NCI-H1105 (cell line): ENCODE results near the gene MCM3AP.
A peak's percentile ranks its signal among the peaks of the same experiment; 100 is the strongest.

Source experiments
- DNase-seq: peaks from one replicate; lab custom pipeline; 2025; lab: John Stamatoyannopoulos, UW

MCM3AP gene

DNA sequence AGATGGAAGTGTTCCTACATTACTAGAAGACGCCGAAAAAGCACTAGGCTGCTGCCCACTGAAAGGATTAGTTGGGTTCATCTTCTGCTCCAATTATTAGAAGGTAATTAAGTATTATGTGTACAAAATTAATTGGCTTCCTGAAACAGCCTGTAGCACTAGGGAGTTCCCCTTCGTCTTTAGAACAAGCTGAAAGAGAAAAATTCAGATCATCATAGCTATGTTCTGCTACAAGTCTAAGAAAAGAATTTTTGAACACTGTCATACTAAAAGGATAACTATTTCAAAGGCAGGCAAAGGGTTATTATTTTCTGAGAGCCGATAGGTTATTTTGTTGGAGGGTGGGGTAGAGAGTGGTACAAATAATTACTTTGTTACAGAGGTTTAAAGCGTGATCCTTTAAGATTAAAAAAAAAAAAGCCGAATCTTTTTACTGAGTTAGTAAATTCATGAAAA is at the start of gene MCM3AP:
MCM3AP (minus strand) TSS at position 406 of the 456 bp plus-strand sequence; CDS start at position 81, 325 bp downstream.
- DNase-seq: no peak

DNA sequence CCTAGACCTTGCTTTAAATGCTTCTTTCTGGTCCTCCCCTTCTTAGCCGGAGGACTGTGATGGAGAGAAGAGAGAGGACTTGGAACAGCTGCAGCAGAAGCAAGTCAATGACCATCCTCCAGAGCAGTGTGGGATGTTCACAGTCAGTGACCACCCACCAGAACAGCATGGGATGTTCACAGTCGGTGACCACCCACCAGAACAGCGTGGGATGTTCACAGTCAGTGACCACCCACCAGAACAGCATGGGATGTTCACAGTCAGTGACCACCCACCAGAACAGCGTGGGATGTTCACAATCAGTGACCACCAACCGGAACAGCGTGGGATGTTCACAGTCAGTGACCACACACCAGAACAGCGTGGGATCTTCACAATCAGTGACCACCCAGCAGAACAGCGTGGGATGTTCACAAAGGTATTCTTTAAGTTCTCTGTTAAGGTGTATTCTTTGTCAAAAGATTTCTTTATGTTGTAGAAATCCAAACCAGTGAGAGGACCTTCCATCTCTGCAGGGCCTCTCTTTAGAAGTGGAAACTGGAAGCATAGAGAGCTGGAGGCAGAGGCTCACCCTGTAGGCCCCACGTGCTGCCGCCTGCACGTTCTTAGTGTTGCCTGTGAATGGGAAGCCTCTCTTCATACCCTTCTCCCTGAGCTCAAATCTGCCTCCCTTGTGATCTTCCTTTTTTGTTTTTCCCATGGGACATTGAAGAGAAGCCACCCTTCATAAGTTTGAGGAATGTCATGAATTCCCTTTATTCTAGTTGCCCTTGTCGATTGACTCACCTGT is 49.1 kb upstream of the MCM3AP start:
- no peak for DNase-seq

DNA sequence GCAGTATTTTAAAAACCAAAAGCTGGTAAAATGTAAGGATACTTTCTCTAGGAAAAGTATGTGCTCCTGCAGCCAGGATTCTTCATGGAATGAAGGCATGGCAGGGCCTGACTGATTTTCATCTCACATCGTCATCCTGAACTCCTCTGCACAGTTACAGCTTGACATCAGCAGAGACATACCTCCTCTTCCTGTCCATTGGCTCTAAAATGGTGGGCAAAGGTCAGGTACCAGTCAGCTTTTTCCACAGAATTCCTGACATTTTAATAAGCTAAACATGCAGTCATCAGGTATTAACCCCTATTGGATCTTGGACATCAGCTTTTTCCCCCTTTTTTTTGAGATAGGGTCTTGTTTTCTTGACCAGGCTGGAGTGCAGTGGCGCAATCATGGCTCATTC is 44.4 kb upstream of the MCM3AP start:
- DNase-seq: no peak

DNA sequence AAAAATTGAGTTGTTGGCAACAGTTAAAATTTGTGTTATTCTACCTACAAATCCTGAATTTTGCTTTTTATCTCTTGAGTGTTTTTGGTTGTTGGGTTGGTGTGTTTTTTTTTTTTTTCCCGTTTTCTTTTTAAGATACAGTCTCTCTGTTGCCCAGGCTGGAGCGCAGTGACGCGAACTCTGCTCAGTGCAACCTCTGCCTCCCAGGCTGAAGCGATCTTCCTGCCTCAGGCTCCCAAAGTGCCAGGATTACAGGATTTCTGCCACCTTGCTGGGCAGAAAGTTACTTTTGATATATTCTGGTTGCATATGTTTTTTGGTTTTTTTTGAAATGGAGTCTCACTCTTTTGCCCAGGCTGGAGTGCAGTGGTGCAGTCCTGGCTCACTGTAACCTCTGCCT is 42.7 kb upstream of the MCM3AP start:
- no peak for DNase-seq

DNA sequence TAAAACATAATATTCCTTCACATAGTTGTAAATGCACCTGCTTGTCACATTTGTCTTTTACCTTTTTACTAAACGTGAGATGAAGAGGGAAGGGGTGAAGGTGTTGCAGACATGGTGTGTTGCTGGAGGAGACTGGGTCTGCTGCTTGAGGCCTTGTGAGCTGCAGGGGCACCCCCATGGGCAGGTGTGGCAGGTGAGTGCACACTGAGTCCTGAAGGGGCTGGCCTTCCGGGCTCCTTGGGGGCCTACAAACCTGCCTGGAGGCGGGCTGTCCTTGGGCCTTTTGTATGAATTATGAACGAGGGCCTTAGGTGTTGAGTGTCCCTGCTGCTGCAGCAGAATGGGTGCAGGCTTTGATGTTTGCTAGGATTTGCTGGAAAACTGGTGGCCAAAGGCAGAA is 42.3 kb upstream of the MCM3AP start:
- no peak for DNase-seq

DNA sequence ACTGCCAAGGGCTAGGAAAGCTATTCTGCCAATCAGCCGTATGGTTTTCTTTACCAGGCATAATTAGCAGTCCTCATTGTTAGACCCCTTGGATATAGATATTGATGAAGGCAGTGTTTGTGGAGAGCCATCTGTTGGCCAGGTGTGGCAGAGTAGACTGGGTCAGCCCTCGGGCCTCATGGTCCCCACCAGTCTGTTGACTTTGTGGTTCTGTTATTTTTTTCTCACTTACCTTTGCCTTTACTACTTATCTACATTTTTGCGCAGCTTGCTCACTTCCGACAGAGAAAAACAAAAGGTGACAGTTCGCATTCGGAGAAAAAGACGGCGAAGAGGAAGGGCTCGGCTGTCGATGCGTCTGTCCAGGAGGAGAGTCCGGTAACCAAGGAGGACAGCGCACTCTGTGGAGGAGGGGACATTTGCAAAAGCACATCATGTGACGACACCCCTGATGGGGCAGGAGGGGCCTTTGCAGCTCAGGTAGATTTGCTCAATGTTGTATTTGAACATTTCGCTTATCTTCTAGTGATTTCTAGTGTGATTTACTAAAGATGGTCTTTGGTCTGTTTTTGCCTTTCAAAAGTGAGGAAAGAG is 40.8 kb upstream of the MCM3AP start:
- no peak for DNase-seq

DNA sequence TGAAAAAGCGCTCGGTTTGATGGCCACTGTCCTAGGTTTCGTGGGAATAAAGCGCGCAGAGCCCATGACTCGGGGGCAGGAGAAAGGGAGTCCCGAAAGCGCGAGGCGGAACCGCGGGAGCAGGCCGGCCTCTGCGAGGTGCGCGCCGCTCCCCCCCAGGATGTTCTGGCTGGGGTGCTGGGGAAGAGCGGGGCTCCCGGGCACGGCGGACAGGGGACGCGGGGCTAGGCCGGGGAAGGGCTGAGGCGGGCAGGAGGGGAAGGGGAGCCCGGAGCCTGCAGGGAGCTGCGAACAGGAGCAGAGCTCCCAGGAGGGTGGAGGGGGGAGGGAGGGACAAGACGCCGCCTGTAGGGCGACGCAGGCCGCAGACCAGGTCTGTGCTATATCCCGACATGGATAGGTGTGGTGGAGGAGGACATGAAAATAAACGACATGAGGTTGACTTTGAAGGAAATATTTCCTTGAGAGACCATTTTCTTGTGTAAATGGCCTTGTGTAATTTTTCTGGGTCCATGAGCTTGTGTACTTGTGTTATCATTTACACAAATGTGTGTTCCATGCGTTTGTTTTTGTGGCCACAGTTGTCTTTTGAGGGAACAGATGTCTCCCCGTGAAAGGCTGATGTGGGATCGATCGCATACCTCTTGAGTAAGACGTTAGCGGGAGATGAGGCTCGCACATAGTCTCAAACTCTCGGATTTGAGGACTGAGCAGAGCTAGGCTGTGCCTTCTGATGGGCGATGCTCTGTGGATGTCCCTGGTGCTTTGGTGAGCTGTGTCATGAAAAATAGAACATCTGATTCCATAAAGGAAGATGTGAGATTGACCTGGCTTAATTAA is 39.9 kb upstream of the MCM3AP start:
- peak; percentile 23 for DNase-seq

DNA sequence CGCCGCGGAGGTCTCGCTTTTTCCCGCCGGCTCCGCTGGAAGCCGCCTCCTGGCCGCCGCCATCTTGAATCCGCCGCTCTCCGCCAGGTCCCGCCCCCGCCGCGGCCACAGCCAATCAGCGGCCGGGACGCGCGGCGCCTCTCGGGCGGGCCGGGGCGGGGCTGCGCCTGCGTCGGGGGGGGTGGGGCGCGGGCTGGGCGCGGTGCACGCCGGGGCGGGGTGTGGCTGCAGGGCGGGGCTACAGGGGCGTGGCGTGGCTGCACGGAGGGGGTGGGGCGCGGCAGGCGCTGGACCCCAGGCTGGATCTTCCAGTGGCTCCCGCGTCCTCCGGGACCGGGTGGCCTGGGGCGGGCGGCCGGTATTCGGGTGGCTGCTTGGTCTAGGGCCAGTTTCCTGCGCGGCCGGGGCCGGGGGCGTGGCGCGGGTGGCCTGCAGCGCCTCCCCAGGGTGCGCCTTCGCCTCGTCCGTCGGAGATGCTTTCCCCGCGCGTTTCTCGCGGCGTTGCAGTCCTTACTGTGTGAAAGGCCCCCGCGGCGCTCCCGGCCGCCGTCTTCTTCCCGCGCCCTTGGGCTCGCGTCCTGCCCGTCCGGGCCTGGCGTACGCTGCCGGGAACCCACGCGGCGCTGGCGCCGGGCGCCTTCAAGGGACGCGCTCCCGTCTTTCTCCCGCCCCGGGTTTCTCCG is 39.1 kb upstream of the MCM3AP start:
- DNase-seq: peak; percentile 81

DNA sequence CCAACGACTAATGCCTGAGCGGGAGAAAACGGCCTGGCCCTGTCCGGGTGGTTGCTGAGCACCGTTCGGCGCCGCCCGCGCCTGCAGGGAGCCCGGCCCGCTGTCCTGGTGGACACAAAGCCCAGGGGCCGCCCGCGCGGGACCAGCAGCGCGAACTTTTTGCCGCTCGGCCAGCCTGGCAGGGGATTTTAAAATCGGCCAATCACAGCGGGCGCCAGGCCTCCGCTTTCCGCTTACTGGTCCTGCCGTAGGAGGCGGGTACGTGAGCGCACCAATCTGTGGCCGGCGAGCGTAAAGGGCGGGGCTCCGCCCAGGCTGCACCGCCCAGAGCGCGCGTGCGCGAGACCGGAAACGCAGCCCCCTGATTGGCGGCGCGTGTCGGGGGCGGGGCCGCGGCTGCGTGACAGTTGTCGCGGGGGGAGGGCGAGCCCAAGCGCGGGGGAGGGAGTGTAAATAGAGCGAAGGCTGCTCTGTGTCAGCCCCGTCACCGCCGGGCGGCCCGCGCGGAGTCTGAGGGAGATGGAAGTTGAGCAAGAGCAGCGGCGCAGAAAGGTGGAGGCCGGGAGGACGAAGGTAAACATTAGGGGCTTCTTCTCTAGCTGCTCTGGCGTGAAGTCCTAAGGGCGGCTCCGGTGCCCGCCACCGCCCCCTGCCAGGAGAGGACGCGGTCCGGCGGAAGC is 38.4 kb upstream of the MCM3AP start, which contains the start of the genes C21orf58 and PCNT:
C21orf58 (minus strand) TSS at position 161 of the 680 bp plus-strand sequence. CDS start 1,132 bp downstream, outside the sequence.
PCNT (plus strand) TSS at position 447 of the 680 bp plus-strand sequence; CDS start at position 520, 73 bp downstream.
- DNase-seq: peak; percentile 97

DNA sequence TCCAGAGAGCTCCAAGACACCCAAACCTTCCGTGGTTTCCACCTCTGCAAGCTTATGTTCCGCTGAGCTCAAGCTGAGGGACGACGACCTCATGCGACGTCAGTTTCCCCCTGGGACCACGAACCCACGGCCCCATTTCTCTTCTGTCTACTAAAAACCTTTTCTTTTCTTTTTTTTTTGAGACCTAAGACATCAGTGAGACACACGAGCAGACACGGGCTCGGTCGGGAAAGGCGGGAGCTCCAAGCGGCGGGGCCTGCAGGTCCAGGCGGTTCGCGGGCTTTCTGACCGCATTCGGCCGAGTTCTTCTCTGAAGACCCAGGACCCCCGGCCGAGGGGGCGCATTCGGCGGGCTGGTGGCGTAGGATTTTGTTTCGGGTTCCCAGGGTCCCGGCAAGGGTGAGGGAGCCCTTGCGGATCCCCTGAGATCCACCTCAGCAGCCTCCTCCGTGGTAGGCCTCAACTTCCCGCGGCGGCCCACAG is 37.9 kb upstream of the MCM3AP start:
- no peak for DNase-seq

DNA sequence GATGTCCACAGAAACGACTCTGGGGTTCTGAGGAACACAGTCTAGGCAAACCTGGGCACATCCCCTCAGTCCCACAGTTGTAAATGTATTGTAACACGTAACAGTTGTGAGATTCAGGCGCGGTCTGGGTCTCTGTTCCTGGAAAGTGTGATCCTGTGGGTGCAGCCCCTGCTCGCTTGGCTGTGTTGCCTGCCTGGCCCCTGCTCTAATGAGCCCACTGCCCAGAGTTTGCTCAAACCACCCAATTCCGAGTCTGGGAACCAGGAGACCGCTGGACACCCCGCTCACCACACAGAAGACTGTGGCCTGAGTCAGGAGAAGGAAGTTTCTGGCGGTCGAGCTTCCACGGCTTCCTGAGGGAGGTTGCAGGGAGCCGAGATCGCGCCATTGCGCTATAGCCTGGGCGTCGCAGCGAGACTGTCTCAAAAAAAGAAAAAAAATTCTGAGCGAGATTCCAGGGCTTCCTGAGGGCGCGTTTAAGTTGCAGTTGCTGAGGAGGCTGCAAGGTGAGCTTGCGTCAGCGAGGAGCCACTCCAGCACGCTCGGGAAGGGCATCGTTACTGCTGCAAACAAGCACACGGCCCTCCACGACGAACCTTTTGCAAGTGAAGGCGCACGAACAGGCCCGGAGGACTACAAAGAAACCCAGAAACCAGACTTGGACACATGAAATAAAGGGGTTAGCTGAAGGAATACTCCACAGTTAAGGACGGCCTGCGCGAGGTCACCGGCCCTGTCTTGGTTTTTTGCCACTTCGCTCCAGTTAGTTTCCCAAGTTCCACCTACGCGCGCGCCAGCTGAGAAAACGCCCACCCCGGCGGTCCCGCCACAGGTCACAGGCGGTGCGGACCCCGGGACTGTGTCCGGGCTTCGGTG is 37.2 kb upstream of the MCM3AP start:
- DNase-seq: no peak

DNA sequence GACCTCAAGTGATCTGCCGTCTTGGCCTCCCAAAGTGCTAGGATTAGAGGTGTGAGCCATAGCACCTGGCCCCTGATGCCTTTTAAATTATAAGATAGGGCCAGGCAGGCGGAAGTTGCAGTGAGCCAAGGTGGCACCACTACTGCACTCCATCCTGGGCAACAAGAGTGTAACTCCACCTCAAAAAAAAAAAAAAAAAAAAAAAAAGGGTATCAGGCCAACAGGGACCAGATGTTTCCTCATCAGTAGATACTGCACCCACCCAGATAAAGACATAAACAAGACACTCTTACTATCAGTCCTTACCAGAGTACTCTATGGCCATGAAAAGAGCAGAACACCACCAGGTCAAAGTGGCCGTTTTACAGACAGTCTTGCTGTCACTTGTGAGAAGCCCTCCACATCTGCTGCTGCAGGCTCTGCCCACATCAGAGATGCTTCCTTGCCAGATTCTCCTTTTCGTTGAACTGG is 35.0 kb upstream of the MCM3AP start:
- DNase-seq: no peak

DNA sequence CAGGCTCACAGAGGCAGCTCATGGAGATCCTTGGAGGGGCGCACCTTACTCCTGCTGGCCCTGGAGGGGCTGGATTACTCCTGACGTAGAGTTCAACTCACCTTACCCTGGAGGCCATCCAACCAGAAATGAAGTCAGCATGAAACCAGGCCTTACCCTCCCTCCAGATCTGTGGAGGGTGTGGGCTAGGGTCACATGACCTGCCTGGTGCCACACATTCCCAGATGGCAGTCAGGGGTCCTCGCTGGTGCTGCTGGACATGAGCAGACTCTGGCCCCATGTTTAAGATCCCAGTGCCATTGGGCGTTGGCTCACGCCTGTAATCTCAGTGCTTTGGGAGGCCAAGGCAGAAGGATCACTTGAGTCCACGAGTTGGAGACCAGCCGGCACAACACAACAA is 33.8 kb upstream of the MCM3AP start:
- no peak for DNase-seq

DNA sequence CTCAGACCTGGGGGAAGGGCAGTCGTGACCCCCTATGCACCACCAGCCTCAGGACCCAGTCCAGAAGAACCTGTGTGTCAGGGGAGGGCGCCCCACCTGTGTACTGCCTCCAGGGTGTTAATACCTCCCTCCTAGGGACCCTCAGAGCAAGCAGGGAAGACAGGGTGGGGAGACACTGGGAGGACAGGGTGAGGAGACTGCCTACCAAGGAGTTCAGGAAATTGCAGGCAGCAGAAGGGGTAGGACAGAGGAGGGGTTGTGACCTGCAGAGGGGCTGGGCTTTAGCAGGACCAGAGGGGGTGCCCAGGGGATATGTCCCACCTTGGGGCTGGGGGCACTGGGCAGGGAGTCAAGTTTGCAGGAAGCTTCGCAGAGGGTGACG is 33.0 kb upstream of the MCM3AP start:
- DNase-seq: no peak

DNA sequence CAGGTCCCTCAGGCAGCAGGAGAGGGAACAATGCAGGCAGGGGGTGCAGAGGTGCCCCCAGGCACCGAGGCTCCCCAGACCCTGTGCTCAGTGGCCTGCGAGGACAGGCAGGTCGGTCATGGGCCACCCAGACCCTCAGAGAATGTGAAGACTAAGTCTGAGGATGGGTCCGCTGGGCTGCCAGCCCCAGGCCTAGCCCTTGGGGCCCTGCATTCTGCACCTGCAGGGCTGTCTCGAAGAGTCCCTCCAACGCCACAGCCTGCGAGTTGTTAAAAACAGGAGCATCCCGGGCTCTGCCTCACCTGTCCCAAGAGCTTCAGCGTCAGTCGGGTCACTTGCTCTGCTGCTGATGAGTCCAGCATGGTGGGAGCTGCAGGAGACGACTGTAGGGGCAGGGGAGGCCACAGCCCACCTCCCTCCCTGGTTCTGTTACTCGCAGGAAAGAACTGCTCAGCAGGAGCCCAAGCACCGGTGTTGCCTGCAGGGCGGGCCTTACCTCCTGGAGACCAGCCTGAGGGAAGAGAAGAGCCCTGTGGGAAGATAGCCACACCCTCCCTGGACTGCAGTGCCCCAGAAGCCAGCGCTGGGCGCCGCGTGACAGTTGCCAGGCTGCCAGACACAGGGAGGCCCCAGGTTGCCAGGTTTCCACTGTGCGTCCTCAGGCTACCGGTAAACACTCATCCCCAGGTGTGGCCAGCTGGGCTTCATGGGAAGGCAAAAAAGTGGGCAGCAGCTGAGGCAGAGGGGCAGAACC is 32.5 kb upstream of the MCM3AP start:
- no peak for DNase-seq

DNA sequence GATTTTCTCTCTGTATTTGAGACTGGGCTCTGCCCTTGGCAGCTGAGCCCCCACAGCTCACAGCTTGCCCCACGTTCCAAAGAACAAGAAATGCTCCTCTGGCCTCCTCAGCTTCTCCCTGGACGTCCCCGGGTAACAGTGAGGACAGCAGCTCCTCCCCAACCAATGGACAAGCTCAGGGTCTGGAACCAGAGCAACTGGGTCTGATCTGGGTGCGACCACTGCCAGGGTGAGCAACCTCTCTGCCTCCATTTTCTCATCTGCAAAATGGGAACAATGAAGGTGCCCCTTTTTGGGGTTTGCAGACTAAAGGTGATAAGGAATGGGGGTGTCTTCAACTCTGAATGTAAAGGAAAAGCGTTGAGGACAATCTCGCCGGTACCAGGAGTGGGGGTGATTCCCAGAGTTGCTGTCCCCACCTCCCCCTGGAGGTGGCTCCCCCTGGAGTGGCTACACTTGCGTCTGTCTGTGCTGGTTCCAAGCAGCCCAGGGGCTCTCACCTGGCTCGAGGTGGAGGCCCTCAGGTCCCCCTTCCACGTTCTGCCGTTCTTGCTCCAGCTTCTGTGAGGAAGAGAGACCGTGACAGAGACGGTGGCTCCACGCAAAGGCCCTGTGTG is 31.4 kb upstream of the MCM3AP start:
- no peak for DNase-seq

DNA sequence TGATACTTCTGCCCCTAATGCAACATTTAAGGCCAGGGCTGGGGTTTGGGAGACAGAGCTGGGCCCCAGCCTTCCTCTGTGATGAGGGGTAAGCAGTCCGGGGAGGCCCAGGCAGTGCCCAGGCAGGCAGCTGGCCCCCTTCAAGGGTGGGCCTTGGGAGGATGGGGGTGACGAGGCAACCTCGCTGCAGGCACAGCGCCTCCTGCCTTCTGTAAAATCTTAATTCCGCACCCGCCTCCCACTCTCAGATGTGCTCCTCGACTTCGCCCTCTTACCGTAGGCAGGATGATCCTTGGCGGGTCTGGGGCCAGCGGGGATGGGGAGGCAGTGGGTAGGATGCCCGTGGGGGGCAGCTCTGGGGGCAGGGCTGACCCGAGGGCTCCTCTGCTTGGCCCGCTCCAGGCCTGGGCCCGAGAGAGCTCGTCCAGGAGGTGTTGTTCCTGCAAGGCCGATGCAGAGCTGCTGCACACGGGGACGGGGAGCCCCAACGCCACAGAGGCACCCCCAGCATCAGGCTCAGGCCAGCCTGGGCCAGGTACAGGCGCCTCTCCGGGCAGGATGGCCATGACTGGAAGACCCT is 29.1 kb upstream of the MCM3AP start:
- no peak for DNase-seq

DNA sequence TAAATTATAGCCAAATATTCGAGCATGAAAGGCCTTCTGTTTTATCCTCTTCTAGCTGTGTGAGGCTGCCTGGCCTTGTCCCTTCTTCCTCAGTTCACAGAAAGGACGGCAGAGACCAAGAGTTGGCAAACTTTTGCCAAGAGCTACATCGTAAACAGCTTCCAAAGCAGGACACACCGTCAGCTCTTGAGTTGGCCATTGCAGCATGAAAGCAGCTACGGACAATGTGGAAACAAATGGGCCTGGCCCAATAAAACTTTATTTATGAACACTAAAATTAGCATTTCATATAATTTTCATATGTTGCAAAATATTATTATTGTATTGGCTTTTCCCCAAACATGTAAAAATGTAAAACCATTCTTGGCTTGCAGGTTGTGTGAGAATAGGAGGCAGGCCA is 27.5 kb upstream of the MCM3AP start:
- no peak for DNase-seq
